Naive thymus-derived CD4-positive, alpha-beta T cell (primary cell): ENCODE measurements around the gene XYLB. TPM values are rescaled to one million over a fixed set of nuclear protein-coding genes. Genes with fewer than 3 reads are reported as not detected.
A peak's percentile ranks its signal among the peaks of the same experiment; 100 is the strongest.
"Not testable (repeated sequence)": the region's sequence is repeated elsewhere in the genome, so short reads cannot be mapped to it uniquely, and the experiment has no call there.

ENCODE experiments used
- ATAC-seq: fragments of 150-1000 bp; cut with Tn5 transposase; 2 replicates; pipeline ENCODE4 v1.10.0; 2021; ENCODE audit warnings: mild to moderate bottlenecking, moderate library complexity
- CTCF ChIA-PET: fragments of 350-600 bp; sonication (Branson Sonifier 250); formaldehyde crosslinking; loops from one replicate; lab custom pipeline; 2021; ENCODE audit warnings: antibody characterized with exemption; lab: Charles Lee
- POLR2A ChIA-PET: fragments of 350-600 bp; sonication (Branson Sonifier 250); formaldehyde crosslinking; loops from one replicate; lab custom pipeline; 2021; ENCODE audit warnings: antibody characterized with exemption, inconsistent platforms; lab: Charles Lee
- DNase-seq, 9 donors: peaks; one replicate each; pipeline versions ENCODE4 v3.0.0 to v3.0.0-alpha.2; 2020 to 2022; ENCODE audit warnings: mixed read lengths in 1 of 9
- H3K27ac ChIP-seq: one replicate; pipeline ENCODE4 v1.7.0; 2013; ENCODE audit warnings: mild to moderate bottlenecking, low read depth, low read length, moderate library complexity
- H3K27me3 ChIP-seq, 2 donors: one replicate each; pipeline ENCODE4 v1.7.0; 2013; ENCODE audit warnings: low read length in 2 of 2, mild to moderate bottlenecking in 2 of 2, moderate library complexity in 2 of 2; ENCODE audit not compliant: control insufficient read depth in 2 of 2, insufficient read depth in 2 of 2
- H3K36me3 ChIP-seq, 3 experiments: 1 replicate in 2 of 3; 2 replicates in 1 of 3; pipeline ENCODE4 v1.7.0; 2013; ENCODE audit warnings: low read length in 3 of 3, mild to moderate bottlenecking in 3 of 3, moderate library complexity in 1 of 3; ENCODE audit not compliant: insufficient read depth in 3 of 3, control insufficient read depth in 2 of 3
- H3K4me1 ChIP-seq, 2 donors: one replicate each; pipeline ENCODE4 v1.7.0; 2013; ENCODE audit warnings: low read length in 2 of 2, mild to moderate bottlenecking in 2 of 2, moderate library complexity in 1 of 2; ENCODE audit not compliant: control insufficient read depth in 2 of 2, insufficient read depth in 2 of 2
- H3K4me3 ChIP-seq: 2 replicates; pipeline ENCODE4 v1.7.0; 2013; ENCODE audit warnings: mild to moderate bottlenecking, low read length
- H3K9me3 ChIP-seq, 3 experiments: 1 replicate in 2 of 3; 2 replicates in 1 of 3; pipeline ENCODE4 v1.7.0; 2013; ENCODE audit warnings: low read length in 3 of 3; ENCODE audit not compliant: control insufficient read depth in 2 of 3
- H3K27ac Mint-ChIP-seq, 9 donors: one replicate each; pipeline ENCODE4 v1.8.0; 2020 to 2022; ENCODE audit warnings: mixed read lengths in 9 of 9, mild to moderate bottlenecking in 8 of 9, moderate library complexity in 5 of 9, inconsistent platforms in 2 of 9
- H3K27me3 Mint-ChIP-seq, 5 donors: one replicate each; pipeline ENCODE4 v1.8.0; 2021 to 2022; ENCODE audit warnings: mixed read lengths in 5 of 5, mild to moderate bottlenecking in 1 of 5
- H3K36me3 Mint-ChIP-seq, 5 donors: one replicate each; pipeline ENCODE4 v1.8.0; 2020 to 2022; ENCODE audit warnings: mixed read lengths in 5 of 5, mild to moderate bottlenecking in 3 of 5, inconsistent platforms in 1 of 5
- H3K4me1 Mint-ChIP-seq, 7 donors: one replicate each; pipeline ENCODE4 v1.8.0; 2020 to 2022; ENCODE audit warnings: mixed read lengths in 7 of 7, mild to moderate bottlenecking in 3 of 7, inconsistent platforms in 1 of 7
- H3K4me3 Mint-ChIP-seq, 10 donors: one replicate each; pipeline ENCODE4 v1.8.0; 2020 to 2022; ENCODE audit warnings: mild to moderate bottlenecking in 10 of 10, mixed read lengths in 10 of 10, moderate library complexity in 6 of 10, inconsistent platforms in 2 of 10
- H3K9me3 Mint-ChIP-seq, 11 donors: one replicate each; pipeline ENCODE4 v1.8.0; 2020 to 2022; ENCODE audit warnings: mixed read lengths in 11 of 11, mild to moderate bottlenecking in 4 of 11, inconsistent platforms in 1 of 11, moderate library complexity in 1 of 11
- intact Hi-C, 2 donors: fragments of 100-400 bp; cut with micrococcal nuclease; formaldehyde crosslinking; loops; one replicate each; pipeline ENCODE4 v1.15.1; 2023
- polyA plus RNA-seq, 2 donors: library from polyadenylated mRNA; unstranded; fragments of 300-500 nt; fragmentation: Illumina TruSeq; gene quantifications; one replicate each; pipeline ENCODE4 v1.2.3, GENCODE V29; 2021
- total RNA-seq, 6 experiments: library from RNA in 5 of 6; stranded (reverse) in 5 of 6; gene quantifications; 1 replicate in 5 of 6; 2 replicates in 1 of 6; pipeline ENCODE4 v1.2.3 and lab custom pipeline; 2021 to 2026

Gene XYLB
- total and polyA plus RNA-seq, 7 experiments from 2014 or later, result 0.37 to 6.7 (median 2.0) TPM

DNA sequence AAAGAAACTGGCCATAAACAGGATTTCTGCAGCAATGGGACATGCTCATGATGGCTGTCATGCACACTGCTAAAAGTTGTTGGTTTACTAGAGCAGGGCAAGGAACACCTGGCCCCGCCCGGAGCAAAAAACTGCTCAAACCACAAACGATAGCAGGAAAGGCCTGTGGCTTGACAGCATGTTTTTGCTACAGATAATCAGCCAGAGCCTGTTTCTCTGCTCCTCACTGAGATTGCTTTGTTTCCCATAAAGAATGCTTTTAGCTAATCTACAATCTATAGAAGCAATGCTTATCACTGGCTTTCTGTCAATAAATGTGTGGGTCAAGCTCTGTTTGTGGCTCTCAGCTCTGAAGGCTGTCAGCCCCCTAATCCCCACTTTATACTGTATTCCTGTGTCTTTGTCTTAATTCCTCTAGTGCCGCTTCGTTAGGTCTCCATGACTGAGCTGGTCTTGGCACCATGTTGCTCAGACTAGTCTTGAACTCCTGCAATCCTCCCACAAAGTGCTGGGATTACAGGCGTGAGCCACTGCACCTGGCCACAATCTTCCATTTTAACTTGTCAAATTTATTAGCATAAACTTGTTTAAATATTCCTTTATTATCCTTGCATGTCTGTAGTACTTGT lies 80.3 kb downstream of the XYLB start:
- intact Hi-C loops, result loop anchor here in 1 of 2 donors (10.0 kb wide), 1 partner anchor 52 kb away; no protein-coding TSS in a partner anchor
- H3K27me3 ChIP-seq, H3K36me3 ChIP-seq, H3K27me3 Mint-ChIP-seq, H3K4me3 ChIP-seq, H3K9me3 ChIP-seq: not testable (repeated sequence)
- peak in 6 of 9 donors; percentile 32 to 57 (median 39) for DNase-seq
- Mint-ChIP-seq H3K9me3 (peaks cover 0 to 13% (median 7%) of the 10 kb centered on the region in 11 donors), H3K36me3 (peaks cover 0 to 28% (median 2%) of the 10 kb centered on the region in 5 donors), H3K27ac (peak overlapping the region; percentile 48 to 96 (median 86)), H3K4me1 (peaks cover 11 to 71% (median 49%) of the 10 kb centered on the region in 7 donors), H3K4me3 (peak overlapping the region; percentile 56 to 79 (median 72))
- ChIA-PET POLR2A (interaction anchor here (0.6 to 1.0 kb wide), 2 partner anchors 14 to 26 kb away, joined by 3 to 4 read pairs; partner anchors contain the start of gene ACVR2B), CTCF (interaction anchor here (0.6 to 0.9 kb wide), 2 partner anchors 29 to 53 kb away, joined by 3 read pairs; no protein-coding TSS in a partner anchor)
- ATAC-seq, result peak; percentile 68
- peak overlapping the region; percentile 54 for H3K27ac ChIP-seq
- H3K4me1 ChIP-seq, result peaks cover 16 to 28% of the 10 kb centered on the region in 2 donors

DNA sequence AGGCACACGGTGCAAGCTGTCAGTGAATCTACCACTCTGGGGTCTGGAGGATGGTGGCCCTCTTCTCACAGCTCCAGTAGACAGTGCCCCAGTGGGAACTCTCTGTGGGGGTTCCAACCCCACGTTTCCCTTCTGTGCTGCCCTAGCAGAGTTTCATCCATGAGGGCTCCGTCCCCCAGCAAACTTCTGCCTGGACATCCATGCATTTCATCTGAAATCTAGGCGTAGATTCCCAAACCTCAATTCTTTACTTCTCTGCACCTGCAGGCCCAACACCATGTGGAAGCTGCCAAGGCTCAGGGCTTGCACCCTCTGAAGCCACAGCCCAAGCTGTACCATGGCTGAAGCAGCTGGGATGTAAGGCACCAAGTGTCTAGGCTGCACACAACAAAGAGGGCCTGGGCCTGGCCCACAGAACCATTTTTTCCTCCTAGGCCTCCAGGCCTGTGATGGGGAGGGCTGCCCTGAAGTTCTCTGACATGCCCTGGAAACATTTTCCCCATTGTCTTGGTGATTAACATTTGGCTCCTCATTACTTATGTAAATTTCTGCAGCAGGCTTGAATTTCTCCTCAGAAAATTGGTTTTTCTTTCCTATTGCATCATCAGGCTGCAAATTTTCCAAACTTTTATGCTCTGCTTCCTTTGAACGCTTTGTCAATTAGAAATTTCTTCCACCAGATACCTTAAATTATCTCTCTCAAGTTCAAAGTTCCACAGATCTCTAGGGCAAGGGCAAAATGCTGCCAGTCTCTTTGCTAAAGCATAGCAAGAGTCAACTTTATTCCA lies 86.5 kb downstream of the XYLB start:
- H3K4me3 Mint-ChIP-seq, POLR2A ChIA-PET, H3K27ac ChIP-seq, H3K4me1 ChIP-seq, H3K27me3 ChIP-seq, ATAC-seq, DNase-seq, H3K27me3 Mint-ChIP-seq, H3K36me3 ChIP-seq, H3K4me3 ChIP-seq, H3K27ac Mint-ChIP-seq, CTCF ChIA-PET, intact Hi-C loops: not testable (repeated sequence)
- Mint-ChIP-seq H3K9me3 (peaks cover 4 to 64% (median 41%) of the 10 kb centered on the region in 11 donors), H3K4me1 (peaks cover 4 to 29% (median 17%) of the 10 kb centered on the region in 7 donors), H3K36me3 (peaks cover 7 to 50% (median 16%) of the 10 kb centered on the region in 5 donors)
- H3K9me3 ChIP-seq, result peaks cover 0 to 28% (median 0%) of the 10 kb centered on the region in 3 experiments

DNA sequence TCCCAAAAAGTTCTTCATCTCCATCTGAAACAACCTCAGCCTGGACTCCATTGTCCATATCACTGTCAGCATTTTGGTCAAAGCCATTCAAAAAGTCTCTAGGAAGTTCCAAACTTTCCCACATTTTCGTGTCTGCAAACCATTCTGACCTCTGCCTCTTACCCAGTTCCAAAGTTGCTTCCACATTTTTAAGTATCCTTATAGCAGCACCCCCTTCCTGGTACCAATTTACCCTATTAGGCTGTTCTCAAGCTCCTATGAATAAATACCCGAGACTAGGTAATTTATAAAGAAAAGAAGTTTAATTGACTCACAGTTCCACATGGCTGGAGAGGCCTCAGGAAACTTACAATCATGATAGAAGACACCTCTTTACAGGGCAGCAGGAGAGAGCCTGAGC lies 87.1 kb downstream of the XYLB start:
- H3K27me3 ChIP-seq, H3K4me3 Mint-ChIP-seq, H3K4me1 ChIP-seq, H3K27ac Mint-ChIP-seq, H3K36me3 ChIP-seq, H3K4me3 ChIP-seq, POLR2A ChIA-PET, DNase-seq, CTCF ChIA-PET, H3K27ac ChIP-seq, intact Hi-C loops, H3K27me3 Mint-ChIP-seq, ATAC-seq: not testable (repeated sequence)
- Mint-ChIP-seq H3K4me1 (peaks cover 5 to 29% (median 14%) of the 10 kb centered on the region in 7 donors), H3K36me3 (peaks cover 7 to 50% (median 16%) of the 10 kb centered on the region in 5 donors), H3K9me3 (peaks cover 4 to 70% (median 44%) of the 10 kb centered on the region in 11 donors)
- peaks cover 0 to 28% (median 0%) of the 10 kb centered on the region in 3 experiments for H3K9me3 ChIP-seq

DNA sequence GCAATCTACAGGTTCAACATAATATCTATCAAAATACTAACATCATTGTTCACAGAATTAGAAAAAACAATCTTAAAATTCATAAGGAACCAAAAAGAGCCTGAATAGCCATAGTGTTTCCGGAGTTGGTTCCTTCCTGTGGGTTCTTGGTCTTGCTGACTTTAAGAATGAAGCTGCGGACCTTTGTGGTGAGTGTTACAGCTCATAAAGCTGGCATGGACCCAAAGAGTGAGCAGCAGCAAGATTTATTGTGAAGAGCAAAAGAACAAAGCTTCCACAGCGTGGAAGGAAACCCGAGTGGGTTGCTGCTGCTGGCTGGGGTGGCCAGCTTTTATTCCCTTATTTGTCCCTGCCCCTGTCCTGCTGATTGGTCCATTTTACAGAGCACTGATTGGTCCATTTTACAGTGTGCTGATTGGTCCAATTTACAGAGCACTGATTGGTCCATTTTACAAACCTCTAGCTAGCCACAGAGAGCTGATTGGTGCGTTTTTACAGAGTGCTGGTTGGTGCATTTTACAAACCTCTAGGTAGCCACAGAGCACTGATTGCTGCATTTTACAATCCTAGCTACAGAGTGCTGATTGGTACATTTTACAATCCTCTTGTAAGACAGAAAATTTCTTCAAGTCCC lies 92.0 kb downstream of the XYLB start:
- ChIA-PET CTCF (interaction anchor here (0.8 kb wide), 1 partner anchor 20 kb away, joined by 3 read pairs; no protein-coding TSS in a partner anchor), POLR2A (interaction anchor here (0.7 to 0.8 kb wide), 2 partner anchors 18 to 128 kb away, joined by 4 to 5 read pairs; no protein-coding TSS in a partner anchor)
- H3K9me3 ChIP-seq, result peaks cover 0 to 18% (median 4%) of the 10 kb centered on the region in 3 experiments
- peaks cover 0 to 15% (median 7%) of the 10 kb centered on the region in 7 donors for H3K4me1 Mint-ChIP-seq
- H3K4me3 Mint-ChIP-seq, result peak overlapping the region in 2 of 10 donors; percentile 21 to 39
- ATAC-seq, intact Hi-C loops, H3K36me3 ChIP-seq, H3K27me3 Mint-ChIP-seq, H3K4me3 ChIP-seq, H3K4me1 ChIP-seq, H3K27ac ChIP-seq, H3K27me3 ChIP-seq: not testable (repeated sequence)
- peak overlapping the region in 3 of 9 donors; percentile 24 to 38 (median 31) for H3K27ac Mint-ChIP-seq
- H3K9me3 Mint-ChIP-seq, result peaks cover 4 to 66% (median 29%) of the 10 kb centered on the region in 11 donors
- peak in 5 of 9 donors; percentile 5 to 49 (median 27) for DNase-seq
- H3K36me3 Mint-ChIP-seq, result peaks cover 7 to 23% (median 13%) of the 10 kb centered on the region in 5 donors

DNA sequence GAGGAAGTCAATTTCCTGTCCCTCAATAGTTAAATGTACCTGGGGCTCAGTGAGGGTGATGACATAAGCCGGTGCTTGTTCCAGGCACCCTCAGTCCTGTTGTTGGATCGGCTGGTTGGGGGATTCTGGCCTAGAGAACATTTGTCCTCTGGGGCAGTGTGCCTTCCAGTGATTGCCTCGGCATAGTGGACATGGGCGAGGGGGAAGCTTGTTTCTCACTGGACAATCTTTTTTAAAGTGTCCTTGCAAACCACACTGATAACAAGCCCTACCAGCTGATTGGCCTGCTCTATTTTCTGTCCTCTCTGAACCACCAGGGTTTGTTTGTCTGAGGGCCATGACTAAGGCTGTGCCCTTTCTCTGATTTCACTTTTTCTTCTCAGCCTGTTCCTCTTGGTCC lies 96.6 kb downstream of the XYLB start:
- POLR2A ChIA-PET, result interaction anchor here (0.6 to 1.5 kb wide), 2 partner anchors 9 to 47 kb away, joined by 3 to 4 read pairs; no protein-coding TSS in a partner anchor
- H3K4me1 Mint-ChIP-seq, H3K4me3 Mint-ChIP-seq, H3K9me3 ChIP-seq, H3K4me3 ChIP-seq, H3K36me3 ChIP-seq, DNase-seq, H3K27ac ChIP-seq, intact Hi-C loops, H3K36me3 Mint-ChIP-seq, H3K27me3 ChIP-seq, H3K27ac Mint-ChIP-seq, H3K4me1 ChIP-seq, ATAC-seq: not testable (repeated sequence)
- Mint-ChIP-seq H3K9me3 (peaks cover 0 to 26% (median 11%) of the 10 kb centered on the region in 11 donors), H3K27me3 (peaks cover 0 to 13% (median 0%) of the 10 kb centered on the region in 5 donors)
- CTCF ChIA-PET, result interaction anchor here (0.6 kb wide), 1 partner anchor 244 kb away, joined by 3 read pairs; no protein-coding TSS in a partner anchor
